Ectodermal cell (in vitro differentiated cells): ENCODE measurements around the gene C11orf68.
"Not testable (repeated sequence)": the region's sequence is repeated elsewhere in the genome, so short reads cannot be mapped to it uniquely, and the experiment has no call there.

Experiments used
- H3K27ac ChIP-seq: 2 replicates; pipeline ENCODE4 v1.7.0; 2013; ENCODE audit warnings: mild to moderate bottlenecking, low read depth, low read length; ENCODE audit not compliant: insufficient read depth, poor library complexity, severe bottlenecking
- H3K27me3 ChIP-seq: 2 replicates; pipeline ENCODE4 v1.7.0; 2013; ENCODE audit warnings: mild to moderate bottlenecking, low read length; ENCODE audit not compliant: insufficient read depth, control insufficient read depth, poor library complexity, severe bottlenecking
- H3K36me3 ChIP-seq: one replicate; pipeline ENCODE4 v1.7.0; 2013; ENCODE audit warnings: low read length; ENCODE audit not compliant: control insufficient read depth, insufficient read depth
- H3K4me1 ChIP-seq: one replicate; pipeline ENCODE4 v1.7.0; 2013; ENCODE audit warnings: low read length; ENCODE audit not compliant: control insufficient read depth, insufficient read depth
- H3K4me3 ChIP-seq: 2 replicates; pipeline ENCODE4 v1.7.0; 2013; ENCODE audit warnings: low read depth, low read length, control low read depth; ENCODE audit not compliant: insufficient read depth
- H3K9me3 ChIP-seq: 2 replicates; pipeline ENCODE4 v1.7.0; 2013; ENCODE audit warnings: mild to moderate bottlenecking, low read length, moderate library complexity; ENCODE audit not compliant: control insufficient read depth
- whole genome bisulfite sequencing, 2 experiments: methylation state at CpG; one replicate each; pipeline ENCODE4 v1.1.7; 2013; ENCODE audit warnings: missing lambda C conversion rate in 2 of 2; 5-methylcytosine and 5-hydroxymethylcytosine counted together

The C11orf68 gene

GRCh38 chr11:65954771-65955170 lies 35.9 kb upstream of the C11orf68 start:
- H3K36me3 ChIP-seq, result no peaks in the 10 kb centered on the region
- no peaks in the 10 kb centered on the region for H3K27me3 ChIP-seq
- no peak overlapping the region for H3K4me3 ChIP-seq
- no peaks in the 10 kb centered on the region for H3K4me1 ChIP-seq
- no peaks in the 10 kb centered on the region for H3K9me3 ChIP-seq
- no peak overlapping the region for H3K27ac ChIP-seq
- WGBS, 2 experiments, result 92 to 93% methylated on average over 8 of the region's 8 CpGs

GRCh38 chr11:65953471-65953870 lies 34.6 kb upstream of the C11orf68 start:
- WGBS, 2 experiments, result 95 to 96% methylated on average over 20 of the region's 20 CpGs
- no peaks in the 10 kb centered on the region for H3K27me3 ChIP-seq
- no peak overlapping the region for H3K27ac ChIP-seq
- H3K9me3 ChIP-seq, result no peaks in the 10 kb centered on the region
- no peaks in the 10 kb centered on the region for H3K4me1 ChIP-seq
- no peaks in the 10 kb centered on the region for H3K36me3 ChIP-seq
- no peak overlapping the region for H3K4me3 ChIP-seq

GRCh38 chr11:65952052-65952521 lies 33.2 kb upstream of the C11orf68 start:
- no peaks in the 10 kb centered on the region for H3K27me3 ChIP-seq
- H3K9me3 ChIP-seq, result no peaks in the 10 kb centered on the region
- H3K4me1 ChIP-seq, result no peaks in the 10 kb centered on the region
- WGBS, 2 experiments, result 91% methylated on average over 6 of the region's 6 CpGs
- no peak overlapping the region for H3K27ac ChIP-seq
- H3K4me3 ChIP-seq, result no peak overlapping the region
- H3K36me3 ChIP-seq, result no peaks in the 10 kb centered on the region

- not testable (repeated sequence) for H3K27me3 ChIP-seq, H3K9me3 ChIP-seq, H3K4me3 ChIP-seq, H3K27ac ChIP-seq, H3K4me1 ChIP-seq, H3K36me3 ChIP-seq
- 81 to 91% methylated on average over 3 of the region's 3 CpGs for WGBS, 2 experiments
These were observed 32.8 kb upstream of the C11orf68 start for GRCh38 chr11:65951641-65952040.

- WGBS, 2 experiments, result 96 to 98% methylated on average over 5 of the region's 5 CpGs
- not testable (repeated sequence) for H3K4me1 ChIP-seq, H3K27ac ChIP-seq, H3K9me3 ChIP-seq, H3K36me3 ChIP-seq, H3K27me3 ChIP-seq, H3K4me3 ChIP-seq
These were observed 31.8 kb upstream of the C11orf68 start for GRCh38 chr11:65950711-65951110.

- Histone ChIP-seq H3K4me1 (peaks cover 8% of the 10 kb centered on the region), H3K36me3 (no peaks in the 10 kb centered on the region), H3K4me3 (no peak overlapping the region), H3K27ac (no peak overlapping the region), H3K9me3 (no peaks in the 10 kb centered on the region), H3K27me3 (no peaks in the 10 kb centered on the region)
- 92 to 93% methylated on average over 12 of the region's 12 CpGs for WGBS, 2 experiments
These were observed 28.8 kb upstream of the C11orf68 start for GRCh38 chr11:65947603-65948125.

- peaks cover 8% of the 10 kb centered on the region for H3K4me1 ChIP-seq
- H3K36me3 ChIP-seq, result no peaks in the 10 kb centered on the region
- 81 to 85% methylated on average over 13 of the region's 13 CpGs for WGBS, 2 experiments
- no peak overlapping the region for H3K4me3 ChIP-seq
- H3K27ac ChIP-seq, result no peak overlapping the region
- no peaks in the 10 kb centered on the region for H3K27me3 ChIP-seq
- H3K9me3 ChIP-seq, result no peaks in the 10 kb centered on the region
These were observed 28.3 kb upstream of the C11orf68 start for GRCh38 chr11:65947133-65947532.

GRCh38 chr11:65946655-65947054 lies 27.8 kb upstream of the C11orf68 start:
- no peak overlapping the region for H3K4me3 ChIP-seq
- H3K27ac ChIP-seq, result no peak overlapping the region
- H3K9me3 ChIP-seq, result no peaks in the 10 kb centered on the region
- peaks cover 8% of the 10 kb centered on the region for H3K4me1 ChIP-seq
- 92 to 94% methylated on average over 4 of the region's 4 CpGs for WGBS, 2 experiments
- H3K27me3 ChIP-seq, result no peaks in the 10 kb centered on the region
- no peaks in the 10 kb centered on the region for H3K36me3 ChIP-seq

GRCh38 chr11:65945941-65946558 lies 27.2 kb upstream of the C11orf68 start:
- WGBS, 2 experiments, result 67 to 69% methylated on average over 11 of the region's 11 CpGs
- peaks cover 8% of the 10 kb centered on the region for H3K4me1 ChIP-seq
- H3K27me3 ChIP-seq, result no peaks in the 10 kb centered on the region
- no peaks in the 10 kb centered on the region for H3K9me3 ChIP-seq
- H3K27ac ChIP-seq, result peak overlapping the region; percentile 30
- H3K4me3 ChIP-seq, result peak overlapping the region; percentile 24
- no peaks in the 10 kb centered on the region for H3K36me3 ChIP-seq

GRCh38 chr11:65945430-65945911 lies 26.6 kb upstream of the C11orf68 start, which contains the start of gene TSGA10IP:
Gene TSGA10IP, plus strand, starts transcription at chr11:65945480. Its CDS starts 196 bp downstream, at chr11:65945676.
- Histone ChIP-seq H3K4me1 (peaks cover 8% of the 10 kb centered on the region), H3K27me3 (no peaks in the 10 kb centered on the region), H3K36me3 (no peaks in the 10 kb centered on the region), H3K27ac (peak within 1 kb of the TSS; percentile 30), H3K4me3 (peak within 1 kb of the TSS; percentile 24), H3K9me3 (no peaks in the 10 kb centered on the region)
- 17 to 20% methylated on average over 13 of the region's 13 CpGs for WGBS, 2 experiments
